Measurements from ENCODE around the gene OR2AP1.

OR2AP1 gene

DNA sequence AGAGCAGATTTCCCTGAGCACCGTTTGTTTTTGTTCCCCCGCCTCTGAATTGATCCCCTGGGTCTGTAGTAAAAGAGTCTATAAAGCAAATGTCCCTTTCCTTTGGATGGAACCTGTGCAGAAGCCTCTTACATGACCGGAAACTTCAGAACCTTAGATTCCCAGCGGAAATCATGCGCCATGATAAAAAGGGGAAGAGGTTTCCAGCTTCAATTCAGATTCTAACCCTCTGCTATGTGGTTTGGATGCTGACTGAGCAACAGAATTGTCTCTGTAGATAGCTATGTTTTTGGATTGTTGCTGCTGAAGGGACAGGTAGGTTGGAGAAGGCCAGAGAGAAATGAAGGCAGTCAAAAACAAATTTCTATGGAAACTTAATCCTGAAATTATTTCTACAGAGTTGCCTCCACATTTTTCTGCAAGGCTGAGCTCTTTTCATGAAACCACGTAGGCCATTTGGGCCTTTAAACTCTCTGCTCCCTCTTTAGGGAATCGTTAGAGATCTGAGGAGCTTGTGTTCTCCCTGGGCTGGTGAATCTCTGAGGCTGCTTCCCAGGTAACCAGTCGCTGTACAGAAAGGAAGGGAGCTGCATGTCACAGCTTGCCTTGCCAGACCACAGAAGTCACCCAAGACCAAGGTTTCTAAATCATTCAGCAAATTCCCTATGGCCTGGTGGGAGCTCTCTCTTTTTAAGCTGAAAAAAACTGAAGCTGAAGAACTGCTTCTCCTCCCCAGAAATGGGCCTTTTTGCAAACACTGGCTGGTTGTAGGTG, 35.7 kb downstream of the OR2AP1 start:
- H3K27ac ChIP-seq = no peak overlapping the region
- TF ChIP-seq, protein P1, sequence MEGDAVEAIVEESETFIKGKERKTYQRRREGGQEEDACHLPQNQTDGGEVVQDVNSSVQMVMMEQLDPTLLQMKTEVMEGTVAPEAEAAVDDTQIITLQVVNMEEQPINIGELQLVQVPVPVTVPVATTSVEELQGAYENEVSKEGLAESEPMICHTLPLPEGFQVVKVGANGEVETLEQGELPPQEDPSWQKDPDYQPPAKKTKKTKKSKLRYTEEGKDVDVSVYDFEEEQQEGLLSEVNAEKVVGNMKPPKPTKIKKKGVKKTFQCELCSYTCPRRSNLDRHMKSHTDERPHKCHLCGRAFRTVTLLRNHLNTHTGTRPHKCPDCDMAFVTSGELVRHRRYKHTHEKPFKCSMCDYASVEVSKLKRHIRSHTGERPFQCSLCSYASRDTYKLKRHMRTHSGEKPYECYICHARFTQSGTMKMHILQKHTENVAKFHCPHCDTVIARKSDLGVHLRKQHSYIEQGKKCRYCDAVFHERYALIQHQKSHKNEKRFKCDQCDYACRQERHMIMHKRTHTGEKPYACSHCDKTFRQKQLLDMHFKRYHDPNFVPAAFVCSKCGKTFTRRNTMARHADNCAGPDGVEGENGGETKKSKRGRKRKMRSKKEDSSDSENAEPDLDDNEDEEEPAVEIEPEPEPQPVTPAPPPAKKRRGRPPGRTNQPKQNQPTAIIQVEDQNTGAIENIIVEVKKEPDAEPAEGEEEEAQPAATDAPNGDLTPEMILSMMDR (IDR thresholded peaks at IDR 0.05) = no peak
- DNase-seq (ENCODE audit: low spot score) = no peak

DNA sequence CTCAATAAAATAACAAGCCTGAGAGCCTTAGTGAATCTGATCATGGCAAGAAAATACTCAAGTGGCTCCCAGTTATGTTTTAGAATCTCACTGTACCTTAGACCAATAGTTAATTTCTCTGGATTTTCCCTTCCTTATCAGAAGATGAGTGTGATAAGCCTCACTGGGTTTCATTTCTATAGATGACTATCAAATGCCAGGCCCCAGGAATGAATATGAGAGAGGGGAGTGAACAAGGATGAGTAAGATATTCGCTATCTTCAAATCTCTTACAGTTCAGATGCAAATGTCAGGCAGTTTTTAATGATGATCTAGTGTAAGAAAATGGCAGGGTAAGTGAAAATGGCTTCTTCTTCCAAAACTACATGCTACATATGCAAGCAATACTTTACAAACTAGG, 38.3 kb downstream of the OR2AP1 start:
- Histone ChIP-seq H3K27ac (no peak overlapping the region), H3K4me3 (no peak overlapping the region)
- DNase-seq (ENCODE audit: low spot score) = no peak
- TF ChIP-seq, protein P1 (IDR thresholded peaks at IDR 0.05) = no peak

More for the DNA sequence above, 35.7 kb downstream of the OR2AP1 start:
- no peak overlapping the region for H3K4me3 ChIP-seq

DNA sequence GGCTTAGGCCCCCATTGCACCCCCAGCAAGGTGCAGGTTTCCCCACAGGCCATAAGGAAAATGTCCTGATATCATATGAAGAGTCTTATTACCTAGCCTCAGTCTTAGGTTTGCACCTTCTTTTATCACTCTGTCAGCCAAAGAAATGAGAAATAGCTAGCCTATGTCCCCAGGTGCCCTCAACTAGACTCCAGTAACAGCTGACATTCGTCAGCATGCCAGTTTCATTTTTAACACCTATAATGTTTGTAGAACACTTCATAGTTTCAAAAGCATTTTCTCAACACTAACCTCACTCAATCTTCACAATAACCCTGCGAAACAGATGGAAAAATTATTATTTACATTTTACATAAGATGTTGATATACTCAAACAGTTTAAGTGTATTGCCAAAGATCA, 40.4 kb downstream of the OR2AP1 start:
- H3K4me3 ChIP-seq = no peak overlapping the region
- H3K27ac ChIP-seq = no peak overlapping the region
- TF ChIP-seq, protein P1 (IDR thresholded peaks at IDR 0.05) = no peak
- no peak for DNase-seq (ENCODE audit: low spot score)

DNA sequence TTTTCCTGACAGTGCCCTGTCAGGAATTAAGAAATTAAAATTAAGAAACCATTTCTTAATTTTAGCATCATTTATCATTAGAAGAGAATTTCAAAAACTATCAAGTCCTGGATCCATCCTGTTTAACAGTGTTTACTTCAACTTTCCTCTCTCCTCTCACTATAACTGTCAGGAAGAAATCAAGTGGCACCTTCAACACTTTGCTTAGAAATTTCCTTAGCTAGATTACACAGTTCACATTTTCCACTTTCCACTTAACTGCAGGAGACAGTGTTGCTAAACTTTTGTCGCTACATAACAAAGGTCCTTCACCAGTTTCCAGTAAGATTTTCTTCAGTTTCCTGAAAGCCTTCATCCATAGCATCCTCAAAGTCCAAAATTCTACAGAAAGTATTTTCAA, 42.5 kb downstream of the OR2AP1 start:
- TF ChIP-seq, protein P1 (IDR thresholded peaks at IDR 0.05) = no peak
- DNase-seq (ENCODE audit: low spot score) = no peak
- Histone ChIP-seq H3K4me3 (no peak overlapping the region), H3K27ac (no peak overlapping the region)

DNA sequence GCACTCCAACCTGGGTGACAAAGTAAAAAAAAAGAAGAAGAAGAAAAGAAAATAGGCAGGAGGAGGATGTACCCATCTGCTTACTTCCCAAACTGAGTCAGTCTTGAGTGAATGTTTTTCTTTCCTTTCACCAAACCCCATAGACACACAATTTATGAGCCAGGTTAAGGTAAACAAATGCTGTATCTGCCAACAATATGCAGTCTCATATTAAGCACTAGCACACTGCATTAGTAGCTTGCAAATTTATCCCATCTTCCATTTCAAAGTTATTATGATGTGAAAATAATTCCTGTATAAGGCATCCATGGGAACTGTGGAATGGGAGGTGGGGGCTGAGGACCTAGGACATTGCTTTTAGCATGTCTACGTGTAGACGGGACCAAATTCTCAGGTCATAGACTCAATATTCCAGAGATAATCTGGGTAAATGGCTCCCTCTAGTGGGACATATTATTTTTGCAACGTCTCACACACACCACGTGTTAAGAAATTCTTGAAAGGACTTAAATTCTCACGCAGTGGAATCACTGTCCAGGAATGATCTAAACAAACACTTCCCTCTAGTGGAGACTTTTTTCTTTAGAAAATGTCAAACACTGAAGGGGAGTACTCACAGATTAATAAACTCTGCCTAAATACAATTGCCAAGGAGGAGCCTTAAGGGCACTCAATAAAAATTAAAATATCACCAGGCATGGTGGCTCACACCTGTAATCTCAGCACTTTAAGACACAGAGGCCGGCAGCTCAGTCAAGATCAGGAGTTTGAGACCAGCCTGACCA, 47.3 kb downstream of the OR2AP1 start:
- no peak overlapping the region for H3K27ac ChIP-seq
- H3K4me3 ChIP-seq = no peak overlapping the region
- TF ChIP-seq, protein P1 (IDR thresholded peaks at IDR 0.05) = peak; percentile 71
- no peak for DNase-seq (ENCODE audit: low spot score)

DNA sequence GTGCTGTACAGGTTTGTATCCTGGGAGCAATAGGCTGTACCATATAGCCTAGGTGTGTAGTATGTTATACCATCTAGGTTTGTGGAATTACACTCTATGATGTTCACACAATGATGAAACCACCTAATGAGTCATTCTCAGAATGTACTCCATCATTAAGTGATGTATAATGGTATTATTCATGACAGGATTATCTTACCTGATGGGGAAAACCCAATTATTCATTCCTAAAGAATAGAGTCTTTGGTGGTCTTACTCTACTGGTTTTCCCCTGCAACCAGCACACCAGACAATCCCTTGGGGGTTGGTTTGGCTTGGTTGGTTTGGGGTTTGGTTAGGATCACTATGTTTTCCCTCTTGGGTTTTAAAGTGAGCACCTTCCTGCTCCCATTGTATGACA, 51.8 kb downstream of the OR2AP1 start:
- H3K4me3 ChIP-seq = no peak overlapping the region
- no peak for DNase-seq (ENCODE audit: low spot score)
- TF ChIP-seq, protein P1 (IDR thresholded peaks at IDR 0.05) = no peak
- H3K27ac ChIP-seq = no peak overlapping the region

Data from coronary artery (tissue), 2 donors.